KMS-11 (cell line): Measurements from ENCODE around the gene OR7G2.
"Not testable (repeated sequence)": the region's sequence is repeated elsewhere in the genome, so short reads cannot be mapped to it uniquely, and the experiment has no call there.

Source experiments
- H2AFZ ChIP-seq: fragments of 200-600 bp; sonication (generic); 2 replicates; pipeline ENCODE4 v1.6.1; 2016; ENCODE audit warnings: antibody characterized with exemption, mixed run types, low read depth
- H3K27ac ChIP-seq: fragments of 200-600 bp; sonication (generic); 2 replicates; pipeline ENCODE4 v1.6.1; 2016; ENCODE audit warnings: mild to moderate bottlenecking, mixed run types
- H3K27me3 ChIP-seq: fragments of 200-600 bp; sonication (generic); 2 replicates; pipeline ENCODE4 v1.6.1; 2017; ENCODE audit warnings: mild to moderate bottlenecking, low read depth, mixed run types, moderate library complexity; ENCODE audit not compliant: insufficient read depth
- H3K36me3 ChIP-seq: fragments of 200-600 bp; sonication (generic); 2 replicates; pipeline ENCODE4 v1.6.1; 2017; ENCODE audit warnings: mild to moderate bottlenecking, mixed run types; ENCODE audit not compliant: insufficient read depth
- H3K4me1 ChIP-seq: fragments of 200-600 bp; sonication (generic); 2 replicates; pipeline ENCODE4 v1.6.1; 2016; ENCODE audit warnings: mild to moderate bottlenecking, low read depth, mixed run types; ENCODE audit not compliant: poor library complexity, severe bottlenecking
- H3K4me2 ChIP-seq: fragments of 200-600 bp; sonication (generic); 2 replicates; pipeline ENCODE4 v1.7.0; 2016; ENCODE audit warnings: mild to moderate bottlenecking, mixed run types
- H3K4me3 ChIP-seq: fragments of 200-600 bp; sonication (generic); IDR thresholded peaks from 2 replicates; pipeline ENCODE4 v1.6.1; 2017; ENCODE audit warnings: low read depth, low read length, mixed read lengths; ENCODE audit not compliant: insufficient read depth
- H3K79me2 ChIP-seq: fragments of 200-600 bp; sonication (generic); 2 replicates; pipeline ENCODE4 v1.6.1; 2016; ENCODE audit warnings: low read depth, mixed run types; ENCODE audit not compliant: insufficient read depth
- H3K9ac ChIP-seq: fragments of 200-600 bp; sonication (generic); 2 replicates; pipeline ENCODE4 v1.6.1; 2016; ENCODE audit warnings: mild to moderate bottlenecking, mixed run types
- H4K20me1 ChIP-seq: fragments of 200-600 bp; sonication (generic); 2 replicates; pipeline ENCODE4 v1.6.1; 2016; ENCODE audit warnings: mild to moderate bottlenecking, mixed run types; ENCODE audit not compliant: insufficient read depth
- CTCF ChIP-seq: fragments of 200-600 bp; sonication (generic); conservative IDR thresholded peaks from 2 replicates; pipeline ENCODE4 v1.6.1; 2017; ENCODE audit warnings: low read depth, mild to moderate bottlenecking, antibody characterized with exemption, low read length, moderate library complexity, mixed read lengths

Gene OR7G2

GRCh38 chr19:9075064-9075949 lies 32.0 kb downstream of the OR7G2 start:
- Histone ChIP-seq H3K27me3 (peaks cover 2% of the 10 kb centered on the region; the same call in 1 of the 2 replicates), H3K27ac (no peak overlapping the region), H3K36me3 (no peaks in the 10 kb centered on the region), H4K20me1 (no peaks in the 10 kb centered on the region), H3K4me3 (no peak overlapping the region), H2AFZ (no peak overlapping the region), H3K79me2 (no peaks in the 10 kb centered on the region), H3K9ac (no peak overlapping the region), H3K4me2 (no peak overlapping the region), H3K4me1 (no peaks in the 10 kb centered on the region)
- TF ChIP-seq CTCF: no peak

GRCh38 chr19:9073806-9074205 lies 33.5 kb downstream of the OR7G2 start:
- Histone ChIP-seq H4K20me1 (no peaks in the 10 kb centered on the region), H3K36me3 (no peaks in the 10 kb centered on the region), H3K27ac (no peak overlapping the region), H3K79me2 (no peaks in the 10 kb centered on the region), H3K4me3 (no peak overlapping the region), H3K4me1 (no peaks in the 10 kb centered on the region), H3K27me3 (peaks cover 2% of the 10 kb centered on the region; the same call in 1 of the 2 replicates), H3K4me2 (no peak overlapping the region), H3K9ac (no peak overlapping the region), H2AFZ (no peak overlapping the region)
- TF ChIP-seq CTCF: no peak

- H3K36me3 ChIP-seq, H2AFZ ChIP-seq, H3K4me1 ChIP-seq, H3K4me2 ChIP-seq, H3K27ac ChIP-seq, H3K9ac ChIP-seq, H3K27me3 ChIP-seq, H3K79me2 ChIP-seq, H3K4me3 ChIP-seq, H4K20me1 ChIP-seq: not testable (repeated sequence)
These were observed 35.6 kb downstream of the OR7G2 start for GRCh38 chr19:9071720-9072119.

GRCh38 chr19:9070066-9070465 lies 37.2 kb downstream of the OR7G2 start:
- H3K4me1 ChIP-seq: no peaks in the 10 kb centered on the region
- peaks cover 4% of the 10 kb centered on the region; the same call in 1 of the 2 replicates for H3K27me3 ChIP-seq
- no peak overlapping the region for H2AFZ ChIP-seq
- no peak overlapping the region for H3K4me3 ChIP-seq
- no peak overlapping the region for H3K9ac ChIP-seq
- H3K36me3 ChIP-seq: no peaks in the 10 kb centered on the region
- TF ChIP-seq CTCF: no peak
- H3K27ac ChIP-seq: no peak overlapping the region
- H3K79me2 ChIP-seq: no peaks in the 10 kb centered on the region
- no peak overlapping the region for H3K4me2 ChIP-seq
- no peaks in the 10 kb centered on the region for H4K20me1 ChIP-seq

GRCh38 chr19:9065457-9066014 lies 41.7 kb downstream of the OR7G2 start:
- no peaks in the 10 kb centered on the region for H4K20me1 ChIP-seq
- H3K4me1 ChIP-seq: no peaks in the 10 kb centered on the region
- no peak overlapping the region for H3K4me2 ChIP-seq
- peaks cover 4% of the 10 kb centered on the region; the same call in 1 of the 2 replicates for H3K27me3 ChIP-seq
- H3K36me3 ChIP-seq: no peaks in the 10 kb centered on the region
- no peak overlapping the region for H3K4me3 ChIP-seq
- no peak overlapping the region for H3K27ac ChIP-seq
- no peak overlapping the region for H3K9ac ChIP-seq
- TF ChIP-seq CTCF: no peak
- no peaks in the 10 kb centered on the region for H3K79me2 ChIP-seq
- H2AFZ ChIP-seq: no peak overlapping the region
